NCI-H2029 treated with DMSO at 0.1 percent for 48 hours (cell line): ENCODE data around the gene EWSR1.

Source experiments
- DNase-seq: peaks from one replicate; lab custom pipeline; 2025; lab: John Stamatoyannopoulos, UW

EWSR1 gene

GRCh38 chr22:29320546-29320945 is 52.5 kb downstream of the EWSR1 start:
- no peak for DNase-seq

GRCh38 chr22:29323641-29324040 is 55.6 kb downstream of the EWSR1 start:
- no peak for DNase-seq

GRCh38 chr22:29325356-29325755 is 57.3 kb downstream of the EWSR1 start:
- no peak for DNase-seq

GRCh38 chr22:29325785-29326315 is 57.8 kb downstream of the EWSR1 start:
- DNase-seq, result no peak

- DNase-seq, result no peak
These were observed 58.4 kb downstream of the EWSR1 start for GRCh38 chr22:29326481-29326880.

GRCh38 chr22:29327089-29327764 is 59.2 kb downstream of the EWSR1 start:
- no peak for DNase-seq

GRCh38 chr22:29328055-29328454 is 60.0 kb downstream of the EWSR1 start:
- DNase-seq, result no peak

- no peak for DNase-seq
These were observed 60.8 kb downstream of the EWSR1 start for GRCh38 chr22:29328566-29329500.

GRCh38 chr22:29329581-29329980 is 61.5 kb downstream of the EWSR1 start:
- no peak for DNase-seq

GRCh38 chr22:29330291-29330690 is 62.2 kb downstream of the EWSR1 start:
- DNase-seq, result no peak

GRCh38 chr22:29330753-29331152 is 62.7 kb downstream of the EWSR1 start:
- DNase-seq, result no peak

- DNase-seq, result no peak
These were observed 63.1 kb downstream of the EWSR1 start for GRCh38 chr22:29331213-29331612.

- no peak for DNase-seq
These were observed 63.7 kb downstream of the EWSR1 start for GRCh38 chr22:29331658-29332300.

GRCh38 chr22:29332886-29333496 is 64.9 kb downstream of the EWSR1 start:
- DNase-seq, result no peak

GRCh38 chr22:29334148-29334547 is 66.1 kb downstream of the EWSR1 start:
- DNase-seq, result no peak

- peak; percentile 77 for DNase-seq
These were observed 66.8 kb downstream of the EWSR1 start for GRCh38 chr22:29334696-29335344.

GRCh38 chr22:29335656-29336055 is 67.6 kb downstream of the EWSR1 start:
- no peak for DNase-seq

GRCh38 chr22:29336751-29337490 is 68.9 kb downstream of the EWSR1 start:
- DNase-seq, result peak; percentile 5

- no peak for DNase-seq
These were observed 69.7 kb downstream of the EWSR1 start for GRCh38 chr22:29337631-29338284.

- DNase-seq, result no peak
These were observed 70.3 kb downstream of the EWSR1 start for GRCh38 chr22:29338398-29338797.
